ENCODE measurements around the gene CR1. TPM values are rescaled to one million over a fixed set of nuclear protein-coding genes. Genes with fewer than 3 reads are reported as not detected.
"Not testable (repeated sequence)": the region's sequence is repeated elsewhere in the genome, so short reads cannot be mapped to it uniquely, and the experiment has no call there.

Gene CR1
- total RNA-seq, 1 donor from 2014 or later, result 0.13 TPM

GRCh38 chr1:207669528-207670009 is 173.6 kb downstream of the CR1 start:
- H3K36me3 ChIP-seq (ENCODE audit: control insufficient read depth, insufficient read depth, low read length), result no peaks in the 10 kb centered on the region
- TF ChIP-seq CTCF (IDR thresholded peaks at IDR 0.05; ENCODE audit: insufficient read depth, low read length, poor library complexity, severe bottlenecking), result no peak
- no peak for DNase-seq (ENCODE audit: low read depth)
- H3K4me3 ChIP-seq (ENCODE audit: low read depth, low read length), result no peak overlapping the region
- peaks cover 15% of the 10 kb centered on the region for H3K27me3 ChIP-seq (ENCODE audit: control insufficient read depth, insufficient read depth, low read length)

GRCh38 chr1:207670192-207670591 is 174.2 kb downstream of the CR1 start:
- no peak for TF ChIP-seq CTCF (IDR thresholded peaks at IDR 0.05; ENCODE audit: insufficient read depth, low read length, poor library complexity, severe bottlenecking)
- peaks cover 15% of the 10 kb centered on the region for H3K27me3 ChIP-seq (ENCODE audit: control insufficient read depth, insufficient read depth, low read length)
- no peaks in the 10 kb centered on the region for H3K36me3 ChIP-seq (ENCODE audit: control insufficient read depth, insufficient read depth, low read length)

GRCh38 chr1:207670997-207671396 is 175.0 kb downstream of the CR1 start:
- DNase-seq (ENCODE audit: low read depth), result peak; percentile 28
- H3K27me3 ChIP-seq (ENCODE audit: control insufficient read depth, insufficient read depth, low read length), result peaks cover 15% of the 10 kb centered on the region
- H3K36me3 ChIP-seq (ENCODE audit: control insufficient read depth, insufficient read depth, low read length), result no peaks in the 10 kb centered on the region
- no peak overlapping the region for H3K4me3 ChIP-seq (ENCODE audit: low read depth, low read length)
- no peak for TF ChIP-seq CTCF (IDR thresholded peaks at IDR 0.05; ENCODE audit: insufficient read depth, low read length, poor library complexity, severe bottlenecking)

More at GRCh38 chr1:207670192-207670591, 174.2 kb downstream of the CR1 start:
- no peak overlapping the region for H3K4me3 ChIP-seq (ENCODE audit: low read depth, low read length)
- no peak for DNase-seq (ENCODE audit: low read depth)

- H3K36me3 ChIP-seq (ENCODE audit: control insufficient read depth, insufficient read depth, low read length), result no peaks in the 10 kb centered on the region
- DNase-seq (ENCODE audit: low read depth), result peak; percentile 21
- H3K4me3 ChIP-seq (ENCODE audit: low read depth, low read length), result no peak overlapping the region
- H3K27me3 ChIP-seq (ENCODE audit: control insufficient read depth, insufficient read depth, low read length), result peaks cover 15% of the 10 kb centered on the region
- peak; percentile 55 for TF ChIP-seq CTCF (IDR thresholded peaks at IDR 0.05; ENCODE audit: insufficient read depth, low read length, poor library complexity, severe bottlenecking)
These were observed 176.7 kb downstream of the CR1 start for GRCh38 chr1:207672522-207673130.

GRCh38 chr1:207673399-207673798 is 177.4 kb downstream of the CR1 start:
- Histone ChIP-seq H3K36me3 (ENCODE audit: control insufficient read depth, insufficient read depth, low read length) (no peaks in the 10 kb centered on the region), H3K4me3 (ENCODE audit: low read depth, low read length) (no peak overlapping the region), H3K27me3 (ENCODE audit: control insufficient read depth, insufficient read depth, low read length) (peaks cover 15% of the 10 kb centered on the region)
- TF ChIP-seq CTCF (IDR thresholded peaks at IDR 0.05; ENCODE audit: insufficient read depth, low read length, poor library complexity, severe bottlenecking), result no peak
- DNase-seq (ENCODE audit: low read depth), result no peak

GRCh38 chr1:207676153-207676552 is 180.2 kb downstream of the CR1 start:
- TF ChIP-seq CTCF (IDR thresholded peaks at IDR 0.05; ENCODE audit: insufficient read depth, low read length, poor library complexity, severe bottlenecking), result no peak
- DNase-seq (ENCODE audit: low read depth), result no peak
- Histone ChIP-seq H3K27me3 (ENCODE audit: control insufficient read depth, insufficient read depth, low read length) (no peaks in the 10 kb centered on the region), H3K4me3 (ENCODE audit: low read depth, low read length) (no peak overlapping the region), H3K36me3 (ENCODE audit: control insufficient read depth, insufficient read depth, low read length) (no peaks in the 10 kb centered on the region)

GRCh38 chr1:207680590-207681388 is 184.8 kb downstream of the CR1 start:
- H3K27me3 ChIP-seq (ENCODE audit: control insufficient read depth, insufficient read depth, low read length); H3K4me3 ChIP-seq (ENCODE audit: low read depth, low read length); H3K36me3 ChIP-seq (ENCODE audit: control insufficient read depth, insufficient read depth, low read length): not testable (repeated sequence)
- DNase-seq (ENCODE audit: low read depth), result peak; percentile 10

GRCh38 chr1:207682872-207683434 is 187.0 kb downstream of the CR1 start:
- DNase-seq (ENCODE audit: low read depth); H3K4me3 ChIP-seq (ENCODE audit: low read depth, low read length); H3K27me3 ChIP-seq (ENCODE audit: control insufficient read depth, insufficient read depth, low read length); H3K36me3 ChIP-seq (ENCODE audit: control insufficient read depth, insufficient read depth, low read length): not testable (repeated sequence)
